Measurements from ENCODE around the gene SENP8.

The SENP8 gene

DNA sequence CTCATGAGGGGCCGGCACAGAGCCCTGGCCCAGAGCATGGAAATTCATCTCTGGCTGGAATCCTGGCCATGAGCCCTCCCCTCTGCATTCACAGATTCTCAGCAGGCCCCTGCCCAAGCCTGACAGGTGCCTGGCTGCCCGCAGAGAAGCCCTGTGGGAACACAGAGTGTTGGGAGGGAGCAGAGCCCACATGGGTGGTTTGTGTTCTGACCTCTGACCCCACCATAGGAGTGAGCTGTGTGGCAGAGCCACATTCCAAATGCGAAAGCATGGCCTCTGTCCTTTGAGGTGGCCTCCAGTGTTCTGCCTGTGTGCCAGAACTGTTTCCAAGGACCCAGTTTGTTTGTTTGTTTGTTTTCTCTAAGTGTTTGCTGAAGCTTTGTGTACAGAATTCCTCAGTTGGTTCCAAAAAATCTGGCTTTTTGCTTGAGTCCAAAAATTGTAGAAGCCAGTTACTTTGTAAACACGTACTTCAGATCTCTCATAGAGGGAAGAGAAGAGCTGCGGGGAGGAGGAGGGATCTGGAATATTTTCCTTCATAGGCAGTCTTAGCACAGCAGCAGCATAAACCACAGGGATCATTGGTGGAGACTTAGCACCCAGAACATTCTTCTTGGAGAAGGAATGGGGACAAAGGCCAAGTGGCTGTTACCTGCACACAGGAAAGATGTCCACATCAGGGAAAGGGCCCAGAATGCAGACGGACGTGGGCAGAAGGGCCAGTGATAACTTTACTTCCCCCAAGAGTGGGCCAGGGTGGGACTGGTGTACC lies 43.3 kb downstream of the SENP8 start:
- no peaks in the 10 kb centered on the region for H3F3A ChIP-seq (ENCODE audit: low read depth)
- H3K4me1 ChIP-seq (ENCODE audit: insufficient read depth, low read length, poor library complexity, severe bottlenecking): no peaks in the 10 kb centered on the region
- no peak overlapping the region for H2AFZ ChIP-seq (ENCODE audit: low read length)
- no peak for TF ChIP-seq CTCF (conservative IDR thresholded peaks at IDR 0.05; ENCODE audit: low read length)
- TF ChIP-seq EZH2phosphoT487 (IDR thresholded peaks at IDR 0.05; ENCODE audit: borderline replicate concordance): no peak
- H3K4me3 ChIP-seq (ENCODE audit: low read length, poor library complexity, severe bottlenecking): no peak overlapping the region
- H3K79me2 ChIP-seq (ENCODE audit: insufficient read depth, low read length): no peaks in the 10 kb centered on the region
- H3K27me3 ChIP-seq (ENCODE audit: insufficient read depth, low read length, poor library complexity, severe bottlenecking): no peaks in the 10 kb centered on the region
- H3K9me2 ChIP-seq (replicated peaks; ENCODE audit: low read depth, low read length): no peaks in the 10 kb centered on the region
- no peak overlapping the region for H3K9ac ChIP-seq (ENCODE audit: low read depth, low read length, poor library complexity, severe bottlenecking)
- H3K4me2 ChIP-seq (ENCODE audit: low read depth, low read length, poor library complexity, severe bottlenecking): no peak overlapping the region
- H3K9me3 ChIP-seq (ENCODE audit: insufficient read depth, low read depth, low read length): no peaks in the 10 kb centered on the region
- H3K36me3 ChIP-seq (ENCODE audit: insufficient read depth, low read length): no peaks in the 10 kb centered on the region
- H4K20me1 ChIP-seq (ENCODE audit: insufficient read depth, low read length, poor library complexity, severe bottlenecking): no peaks in the 10 kb centered on the region

DNA sequence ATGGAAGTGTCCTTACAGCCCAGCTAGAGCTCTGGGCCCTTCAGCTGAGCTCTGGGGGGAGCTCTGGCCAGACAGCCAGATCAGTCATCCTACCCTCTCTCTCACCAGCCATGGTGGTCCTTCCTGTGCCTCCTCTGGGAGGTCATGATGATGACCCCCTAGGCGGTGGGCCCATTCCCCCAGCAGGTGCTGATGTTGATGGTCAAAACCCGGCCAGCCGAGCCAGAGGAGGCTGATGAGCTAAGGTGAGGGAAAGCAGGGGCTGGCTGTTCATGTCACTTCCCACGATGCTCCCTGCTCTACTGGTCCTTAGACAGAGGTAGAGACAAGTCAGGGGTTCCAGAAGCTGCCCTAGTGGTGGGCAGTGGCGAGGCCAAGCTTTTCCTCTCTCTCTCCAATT lies 44.4 kb downstream of the SENP8 start:
- Histone ChIP-seq H3K9me2 (replicated peaks; ENCODE audit: low read depth, low read length) (no peaks in the 10 kb centered on the region), H4K20me1 (ENCODE audit: insufficient read depth, low read length, poor library complexity, severe bottlenecking) (no peaks in the 10 kb centered on the region), H3K4me1 (ENCODE audit: insufficient read depth, low read length, poor library complexity, severe bottlenecking) (peaks cover 3% of the 10 kb centered on the region), H3K79me2 (ENCODE audit: insufficient read depth, low read length) (no peaks in the 10 kb centered on the region), H3K4me2 (ENCODE audit: low read depth, low read length, poor library complexity, severe bottlenecking) (no peak overlapping the region), H3F3A (ENCODE audit: low read depth) (no peaks in the 10 kb centered on the region), H2AFZ (ENCODE audit: low read length) (no peak overlapping the region), H3K36me3 (ENCODE audit: insufficient read depth, low read length) (no peaks in the 10 kb centered on the region), H3K9ac (ENCODE audit: low read depth, low read length, poor library complexity, severe bottlenecking) (no peak overlapping the region), H3K27me3 (ENCODE audit: insufficient read depth, low read length, poor library complexity, severe bottlenecking) (no peaks in the 10 kb centered on the region), H3K9me3 (ENCODE audit: insufficient read depth, low read depth, low read length) (no peaks in the 10 kb centered on the region), H3K4me3 (ENCODE audit: low read length, poor library complexity, severe bottlenecking) (no peak overlapping the region)
- no peak for TF ChIP-seq EZH2phosphoT487 (IDR thresholded peaks at IDR 0.05; ENCODE audit: borderline replicate concordance)
- no peak for TF ChIP-seq CTCF (conservative IDR thresholded peaks at IDR 0.05; ENCODE audit: low read length)

GRCh38 chr15:72163719-72164118 lies 45.5 kb downstream of the SENP8 start:
- H3K4me2 ChIP-seq (ENCODE audit: low read depth, low read length, poor library complexity, severe bottlenecking): no peak overlapping the region
- H3K4me3 ChIP-seq (ENCODE audit: low read length, poor library complexity, severe bottlenecking): no peak overlapping the region
- H3K36me3 ChIP-seq (ENCODE audit: insufficient read depth, low read length): no peaks in the 10 kb centered on the region
- no peak overlapping the region for H2AFZ ChIP-seq (ENCODE audit: low read length)
- H3F3A ChIP-seq (ENCODE audit: low read depth): no peaks in the 10 kb centered on the region; the same call in 1 of the 2 replicates
- no peaks in the 10 kb centered on the region for H3K9me3 ChIP-seq (ENCODE audit: insufficient read depth, low read depth, low read length)
- no peaks in the 10 kb centered on the region for H3K79me2 ChIP-seq (ENCODE audit: insufficient read depth, low read length)
- no peaks in the 10 kb centered on the region for H3K9me2 ChIP-seq (replicated peaks; ENCODE audit: low read depth, low read length)
- no peaks in the 10 kb centered on the region for H3K27me3 ChIP-seq (ENCODE audit: insufficient read depth, low read length, poor library complexity, severe bottlenecking)
- H4K20me1 ChIP-seq (ENCODE audit: insufficient read depth, low read length, poor library complexity, severe bottlenecking): no peaks in the 10 kb centered on the region
- H3K4me1 ChIP-seq (ENCODE audit: insufficient read depth, low read length, poor library complexity, severe bottlenecking): peaks cover 14% of the 10 kb centered on the region
- TF ChIP-seq CTCF (conservative IDR thresholded peaks at IDR 0.05; ENCODE audit: low read length) (no peak), EZH2phosphoT487 (IDR thresholded peaks at IDR 0.05; ENCODE audit: borderline replicate concordance) (no peak)
- H3K9ac ChIP-seq (ENCODE audit: low read depth, low read length, poor library complexity, severe bottlenecking): no peak overlapping the region

All from Loucy (cell line).